SJCRH30 (cell line): Measurements from ENCODE around the gene PLEKHA8. TPM values are rescaled to one million over a fixed set of nuclear protein-coding genes. Genes with fewer than 3 reads are reported as not detected.

ENCODE experiments used
- DNase-seq, 2 experiments: peaks; one replicate each; pipeline ENCODE4 v3.0.0-alpha.2; 2015 to 2020
- H3K27ac ChIP-seq: fragments of 250-450 bp; sonication (Bioruptor Pico); 2 replicates; pipeline ENCODE4 v1.5.1; 2020; ENCODE audit warnings: mild to moderate bottlenecking, moderate library complexity
- H3K27me3 ChIP-seq: fragments of 250-450 bp; sonication (Bioruptor Pico); 2 replicates; pipeline ENCODE4 v1.5.1; 2020; ENCODE audit warnings: mild to moderate bottlenecking, moderate library complexity
- H3K36me3 ChIP-seq: fragments of 250-450 bp; sonication (Bioruptor Pico); 2 replicates; pipeline ENCODE4 v1.5.1; 2020; ENCODE audit warnings: mild to moderate bottlenecking, moderate library complexity
- H3K4me1 ChIP-seq: fragments of 250-450 bp; sonication (Bioruptor Pico); 2 replicates; pipeline ENCODE4 v1.5.1; 2020; ENCODE audit warnings: mild to moderate bottlenecking, moderate library complexity
- H3K4me3 ChIP-seq: fragments of 250-450 bp; sonication (Bioruptor Pico); 2 replicates; pipeline ENCODE4 v1.5.1; 2020; ENCODE audit warnings: mild to moderate bottlenecking, moderate library complexity
- H3K9me3 ChIP-seq: fragments of 250-450 bp; sonication (Bioruptor Pico); replicated peaks from 2 replicates; pipeline ENCODE4 v1.5.1; 2020; ENCODE audit warnings: mild to moderate bottlenecking, moderate library complexity
- total RNA-seq: library from RNA; depleted of rRNA; stranded (reverse); fragments of >200 nt; shearing (Covaris generic); gene quantifications from 2 replicates; pipeline ENCODE4 v1.2.3, GENCODE V29; 2014

Gene PLEKHA8
- total RNA-seq, 1 experiment from 2014 or later, result 26.2 TPM

GRCh38 chr7:30119890-30120577 is 91.8 kb downstream of the PLEKHA8 start:
- no peak overlapping the region for H3K4me3 ChIP-seq
- no peak for DNase-seq
- H3K4me1 ChIP-seq, result no peaks in the 10 kb centered on the region
- H3K9me3 ChIP-seq, result 0 out of 2 replicates have a peak, but pooled peaks cover 5% of the 10 kb centered on the region
- no peaks in the 10 kb centered on the region for H3K36me3 ChIP-seq
- no peaks in the 10 kb centered on the region for H3K27me3 ChIP-seq
- H3K27ac ChIP-seq, result no peak overlapping the region

- Histone ChIP-seq H3K4me3 (peak overlapping the region; percentile 88), H3K27ac (no peak overlapping the region), H3K4me1 (peaks cover 6% of the 10 kb centered on the region), H3K9me3 (no peaks in the 10 kb centered on the region), H3K36me3 (no peaks in the 10 kb centered on the region), H3K27me3 (no peaks in the 10 kb centered on the region)
- DNase-seq, result peak in 1 of 2 experiments; percentile 33
Measured at GRCh38 chr7:30133736-30134610, 105.8 kb downstream of the PLEKHA8 start.

- Histone ChIP-seq H3K4me1 (peaks cover 6% of the 10 kb centered on the region), H3K36me3 (no peaks in the 10 kb centered on the region), H3K4me3 (peak within 1 kb of the TSS; percentile 88), H3K9me3 (no peaks in the 10 kb centered on the region), H3K27ac (peak within 1 kb of the TSS; percentile 7; the same call in 1 of the 2 replicates), H3K27me3 (no peaks in the 10 kb centered on the region)
- peak; percentile 85 to 87 for DNase-seq
Measured at GRCh38 chr7:30134611-30135300, 106.5 kb downstream of the PLEKHA8 start, which contains the start of gene MTURN. Gene MTURN (plus strand): TSS chr7:30134986. CDS start chr7:30135137, 151 bp downstream.

GRCh38 chr7:30135301-30136116 is 107.3 kb downstream of the PLEKHA8 start:
- H3K9me3 ChIP-seq, result no peaks in the 10 kb centered on the region
- H3K4me3 ChIP-seq, result peak overlapping the region; percentile 88
- peaks cover 6% of the 10 kb centered on the region for H3K4me1 ChIP-seq
- H3K27ac ChIP-seq, result peak overlapping the region; percentile 7; the same call in 1 of the 2 replicates
- peak; percentile 74 to 76 for DNase-seq
- H3K36me3 ChIP-seq, result no peaks in the 10 kb centered on the region
- no peaks in the 10 kb centered on the region for H3K27me3 ChIP-seq

- H3K9me3 ChIP-seq, result no peaks in the 10 kb centered on the region
- H3K4me3 ChIP-seq, result peak overlapping the region; percentile 88
- H3K27ac ChIP-seq, result peak overlapping the region; percentile 7; the same call in 1 of the 2 replicates
- peaks cover 6% of the 10 kb centered on the region for H3K4me1 ChIP-seq
- no peaks in the 10 kb centered on the region for H3K27me3 ChIP-seq
- no peak for DNase-seq
- H3K36me3 ChIP-seq, result 0 out of 2 replicates have a peak, but pooled peaks cover 2% of the 10 kb centered on the region
Measured at GRCh38 chr7:30136117-30136731, 108.0 kb downstream of the PLEKHA8 start.

GRCh38 chr7:30136743-30137485 is 108.7 kb downstream of the PLEKHA8 start:
- no peak overlapping the region for H3K27ac ChIP-seq

GRCh38 chr7:30139836-30140384 is 111.7 kb downstream of the PLEKHA8 start:
- Histone ChIP-seq H3K27me3 (no peaks in the 10 kb centered on the region), H3K4me1 (peaks cover 21% of the 10 kb centered on the region), H3K27ac (no peak overlapping the region), H3K36me3 (0 out of 2 replicates have a peak, but pooled peaks cover 2% of the 10 kb centered on the region), H3K9me3 (no peaks in the 10 kb centered on the region), H3K4me3 (no peak overlapping the region)
- no peak for DNase-seq

More at GRCh38 chr7:30136743-30137485, 108.7 kb downstream of the PLEKHA8 start:
- peaks cover 6% of the 10 kb centered on the region for H3K4me1 ChIP-seq
- H3K36me3 ChIP-seq, result 0 out of 2 replicates have a peak, but pooled peaks cover 2% of the 10 kb centered on the region
- no peaks in the 10 kb centered on the region for H3K9me3 ChIP-seq
- peak overlapping the region; percentile 88 for H3K4me3 ChIP-seq
- H3K27me3 ChIP-seq, result no peaks in the 10 kb centered on the region
- no peak for DNase-seq

- Histone ChIP-seq H3K4me3 (no peak overlapping the region), H3K9me3 (no peaks in the 10 kb centered on the region), H3K36me3 (0 out of 2 replicates have a peak, but pooled peaks cover 2% of the 10 kb centered on the region), H3K4me1 (peaks cover 21% of the 10 kb centered on the region), H3K27me3 (no peaks in the 10 kb centered on the region), H3K27ac (no peak overlapping the region)
- DNase-seq, result no peak
Measured at GRCh38 chr7:30140456-30140855, 112.2 kb downstream of the PLEKHA8 start.

GRCh38 chr7:30142710-30143109 is 114.5 kb downstream of the PLEKHA8 start:
- Histone ChIP-seq H3K36me3 (0 out of 2 replicates have a peak, but pooled peaks cover 2% of the 10 kb centered on the region), H3K4me3 (no peak overlapping the region), H3K9me3 (no peaks in the 10 kb centered on the region), H3K27ac (no peak overlapping the region), H3K4me1 (peaks cover 37% of the 10 kb centered on the region), H3K27me3 (no peaks in the 10 kb centered on the region)
- no peak for DNase-seq

- no peaks in the 10 kb centered on the region for H3K9me3 ChIP-seq
- H3K27me3 ChIP-seq, result no peaks in the 10 kb centered on the region
- DNase-seq, result peak; percentile 78 to 89
- H3K27ac ChIP-seq, result no peak overlapping the region
- no peak overlapping the region for H3K4me3 ChIP-seq
- peaks cover 38% of the 10 kb centered on the region for H3K4me1 ChIP-seq
- 0 out of 2 replicates have a peak, but pooled peaks cover 2% of the 10 kb centered on the region for H3K36me3 ChIP-seq
Measured at GRCh38 chr7:30143748-30144251, 115.6 kb downstream of the PLEKHA8 start.

GRCh38 chr7:30144657-30145306 is 116.6 kb downstream of the PLEKHA8 start:
- Histone ChIP-seq H3K9me3 (no peaks in the 10 kb centered on the region), H3K27ac (no peak overlapping the region), H3K27me3 (no peaks in the 10 kb centered on the region), H3K36me3 (peaks cover 5% of the 10 kb centered on the region; the same call in 1 of the 2 replicates), H3K4me1 (peaks cover 38% of the 10 kb centered on the region), H3K4me3 (no peak overlapping the region)
- DNase-seq, result no peak

- Histone ChIP-seq H3K36me3 (peaks cover 5% of the 10 kb centered on the region; the same call in 1 of the 2 replicates), H3K27ac (no peak overlapping the region), H3K9me3 (no peaks in the 10 kb centered on the region), H3K27me3 (no peaks in the 10 kb centered on the region), H3K4me3 (no peak overlapping the region), H3K4me1 (peaks cover 38% of the 10 kb centered on the region)
- no peak for DNase-seq
Measured at GRCh38 chr7:30145426-30145970, 117.3 kb downstream of the PLEKHA8 start.
